ENCODE results near the gene NEK11. TPM values are rescaled to one million over a fixed set of nuclear protein-coding genes. Genes with fewer than 3 reads are reported as not detected.
A peak's percentile ranks its signal among the peaks of the same experiment; 100 is the strongest.

NEK11 gene, protein sequence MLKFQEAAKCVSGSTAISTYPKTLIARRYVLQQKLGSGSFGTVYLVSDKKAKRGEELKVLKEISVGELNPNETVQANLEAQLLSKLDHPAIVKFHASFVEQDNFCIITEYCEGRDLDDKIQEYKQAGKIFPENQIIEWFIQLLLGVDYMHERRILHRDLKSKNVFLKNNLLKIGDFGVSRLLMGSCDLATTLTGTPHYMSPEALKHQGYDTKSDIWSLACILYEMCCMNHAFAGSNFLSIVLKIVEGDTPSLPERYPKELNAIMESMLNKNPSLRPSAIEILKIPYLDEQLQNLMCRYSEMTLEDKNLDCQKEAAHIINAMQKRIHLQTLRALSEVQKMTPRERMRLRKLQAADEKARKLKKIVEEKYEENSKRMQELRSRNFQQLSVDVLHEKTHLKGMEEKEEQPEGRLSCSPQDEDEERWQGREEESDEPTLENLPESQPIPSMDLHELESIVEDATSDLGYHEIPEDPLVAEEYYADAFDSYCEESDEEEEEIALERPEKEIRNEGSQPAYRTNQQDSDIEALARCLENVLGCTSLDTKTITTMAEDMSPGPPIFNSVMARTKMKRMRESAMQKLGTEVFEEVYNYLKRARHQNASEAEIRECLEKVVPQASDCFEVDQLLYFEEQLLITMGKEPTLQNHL
- total RNA-seq (1 to 10 TPM; 7.9 to 9.6 TPM), polyA plus RNA-seq (ENCODE audit: insufficient read length in 6 of 6) (10 to 100 TPM; 11.7 to 22.1 (median 17.4) TPM)
- long read RNA-seq, donor 1, partial matches to known transcripts, result 14 of 14 reads
- long read RNA-seq, donor 1, other reads (novel, unspliced or antisense), result 0 of 14 reads
- long read RNA-seq, donor 2, result 0 reads
- long read RNA-seq, donor 3, partial matches to known transcripts, result 0 of 2 reads
- long read RNA-seq, donor 3, other reads (novel, unspliced or antisense), result 0 of 2 reads
- long read RNA-seq, donor 4, partial matches to known transcripts, result 1 of 3 reads
- long read RNA-seq, donor 4, other reads (novel, unspliced or antisense), result 2 of 3 reads
- long read RNA-seq, donor 5, partial matches to known transcripts, result 0 of 1 reads
- long read RNA-seq, donor 5, other reads (novel, unspliced or antisense), result 0 of 1 reads
- long read RNA-seq, donor 6, partial matches to known transcripts, result 8 of 9 reads
- long read RNA-seq, donor 6, other reads (novel, unspliced or antisense), result 0 of 9 reads
- long read RNA-seq, donor 7, partial matches to known transcripts, result 6 of 6 reads
- long read RNA-seq, donor 7, other reads (novel, unspliced or antisense), result 0 of 6 reads
- long read RNA-seq, donor 8, partial matches to known transcripts, result 7 of 8 reads
- long read RNA-seq, donor 8, other reads (novel, unspliced or antisense), result 0 of 8 reads
- long read RNA-seq, donor 9, result 0 reads
- long read RNA-seq, donor 10, result 0 reads
- long read RNA-seq, donor 11, partial matches to known transcripts, result 15 of 15 reads
- long read RNA-seq, donor 11, other reads (novel, unspliced or antisense), result 0 of 15 reads
- long read RNA-seq, donor 12, partial matches to known transcripts, result 9 of 9 reads
- long read RNA-seq, donor 12, other reads (novel, unspliced or antisense), result 0 of 9 reads

GRCh38 chr3:131026321-131027151 is at the start of gene NEK11, which contains the start of gene ASTE1:
NEK11 (plus strand) TSS chr3:131026877; CDS start chr3:131029709, 2,832 bp downstream.
ASTE1 (minus strand) TSS chr3:131026825; CDS start chr3:131025306, 1,519 bp downstream.
- Histone ChIP-seq H3K27me3 (no peaks in the 10 kb centered on the region), H3K36me3 (no peaks in the 10 kb centered on the region), H3K4me3 (peak within 1 kb of the TSS; percentile 66 to 68), H3K9me3 (no peaks in the 10 kb centered on the region), H3K4me1 (peaks cover 9 to 41% of the 10 kb centered on the region in 2 donors), H3K27ac (peak within 1 kb of the TSS; percentile 91 to 96)
- TF ChIP-seq, protein P1, sequence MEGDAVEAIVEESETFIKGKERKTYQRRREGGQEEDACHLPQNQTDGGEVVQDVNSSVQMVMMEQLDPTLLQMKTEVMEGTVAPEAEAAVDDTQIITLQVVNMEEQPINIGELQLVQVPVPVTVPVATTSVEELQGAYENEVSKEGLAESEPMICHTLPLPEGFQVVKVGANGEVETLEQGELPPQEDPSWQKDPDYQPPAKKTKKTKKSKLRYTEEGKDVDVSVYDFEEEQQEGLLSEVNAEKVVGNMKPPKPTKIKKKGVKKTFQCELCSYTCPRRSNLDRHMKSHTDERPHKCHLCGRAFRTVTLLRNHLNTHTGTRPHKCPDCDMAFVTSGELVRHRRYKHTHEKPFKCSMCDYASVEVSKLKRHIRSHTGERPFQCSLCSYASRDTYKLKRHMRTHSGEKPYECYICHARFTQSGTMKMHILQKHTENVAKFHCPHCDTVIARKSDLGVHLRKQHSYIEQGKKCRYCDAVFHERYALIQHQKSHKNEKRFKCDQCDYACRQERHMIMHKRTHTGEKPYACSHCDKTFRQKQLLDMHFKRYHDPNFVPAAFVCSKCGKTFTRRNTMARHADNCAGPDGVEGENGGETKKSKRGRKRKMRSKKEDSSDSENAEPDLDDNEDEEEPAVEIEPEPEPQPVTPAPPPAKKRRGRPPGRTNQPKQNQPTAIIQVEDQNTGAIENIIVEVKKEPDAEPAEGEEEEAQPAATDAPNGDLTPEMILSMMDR (IDR thresholded peaks at IDR 0.05), result no peak
- intact Hi-C loops (cut with DNase I), result no loop called here
- ATAC-seq, result peak; percentile 99
- peak; percentile 89 to 98 (median 92) for DNase-seq

DNA sequence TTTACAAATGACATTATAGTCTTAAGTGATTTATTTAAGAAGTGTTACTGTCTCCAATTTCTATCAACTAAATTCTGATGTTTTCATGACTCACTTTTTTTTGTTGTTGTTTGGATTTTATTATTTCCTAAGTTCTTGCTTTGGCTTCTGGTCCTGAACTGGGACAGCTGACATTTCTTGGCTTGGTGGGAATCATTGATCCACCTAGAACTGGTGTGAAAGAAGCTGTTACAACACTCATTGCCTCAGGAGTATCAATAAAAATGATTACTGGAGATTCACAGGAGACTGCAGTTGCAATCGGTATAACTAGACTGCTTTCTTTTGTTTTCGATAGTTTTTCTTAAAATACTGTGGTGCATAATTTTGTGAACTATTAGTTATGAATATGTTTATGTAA is 47.6 kb upstream of the NEK11 start:
- intact Hi-C loops (cut with DNase I), result no loop called here
- Histone ChIP-seq H3K36me3 (peaks cover 0 to 31% of the 10 kb centered on the region in 2 donors), H3K4me3 (no peak overlapping the region), H3K27ac (no peak overlapping the region), H3K9me3 (no peaks in the 10 kb centered on the region), H3K4me1 (no peaks in the 10 kb centered on the region), H3K27me3 (no peaks in the 10 kb centered on the region)
- DNase-seq (no peak), ATAC-seq (no peak)
- TF ChIP-seq, protein P1 (IDR thresholded peaks at IDR 0.05), result no peak

DNA sequence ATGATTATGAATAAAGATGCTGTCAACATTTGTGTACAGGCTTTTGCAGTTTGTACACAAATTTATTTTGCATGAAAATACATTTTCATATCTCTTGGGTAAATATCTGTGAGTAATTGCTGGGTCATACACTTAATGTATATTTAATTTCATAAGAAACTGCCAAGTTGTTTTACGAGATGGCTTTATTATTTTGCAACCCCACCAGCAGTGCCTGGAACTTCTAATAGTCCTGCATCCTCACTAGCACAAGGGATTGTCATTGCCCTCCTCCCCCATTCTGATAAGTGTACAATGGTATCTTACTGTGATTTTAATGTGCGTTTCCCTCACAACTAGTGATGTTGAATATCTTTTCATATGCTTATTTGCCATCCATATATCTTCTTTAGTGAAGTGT is 45.2 kb upstream of the NEK11 start:
- peaks cover 0 to 10% of the 10 kb centered on the region in 2 donors for H3K36me3 ChIP-seq
- TF ChIP-seq, protein P1 (IDR thresholded peaks at IDR 0.05), result no peak
- no peak overlapping the region for H3K27ac ChIP-seq
- no peaks in the 10 kb centered on the region for H3K4me1 ChIP-seq
- no peaks in the 10 kb centered on the region for H3K9me3 ChIP-seq
- intact Hi-C loops (cut with DNase I), result no loop called here
- H3K27me3 ChIP-seq, result no peaks in the 10 kb centered on the region
- DNase-seq, result no peak
- no peak overlapping the region for H3K4me3 ChIP-seq
- no peak for ATAC-seq

DNA sequence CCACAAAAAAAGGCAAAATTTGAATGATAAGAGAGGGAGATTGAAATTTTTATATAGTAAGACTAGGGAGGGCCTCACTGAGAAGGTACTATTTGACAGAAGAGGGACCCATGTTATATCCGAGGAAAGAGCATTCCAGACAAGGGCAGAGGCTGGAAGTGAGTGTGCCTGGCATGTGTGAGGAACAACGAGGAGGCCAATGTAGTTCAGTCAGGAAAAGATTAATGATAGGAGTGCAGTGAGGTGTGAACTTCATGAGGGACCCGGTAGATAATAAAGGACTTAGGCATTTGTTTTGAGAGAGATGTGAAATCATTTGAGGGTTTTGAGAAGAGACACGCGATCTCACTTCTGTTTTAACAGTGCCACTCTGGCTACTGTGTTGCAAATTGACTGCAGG is 36.4 kb upstream of the NEK11 start:
- Histone ChIP-seq H3K9me3 (no peaks in the 10 kb centered on the region), H3K27me3 (no peaks in the 10 kb centered on the region), H3K36me3 (peaks cover 0 to 27% of the 10 kb centered on the region in 2 donors), H3K27ac (no peak overlapping the region), H3K4me1 (peaks cover 0 to 3% of the 10 kb centered on the region in 2 donors), H3K4me3 (no peak overlapping the region)
- intact Hi-C loops (cut with DNase I), result no loop called here
- ATAC-seq (no peak), DNase-seq (no peak)
- TF ChIP-seq, protein P1 (IDR thresholded peaks at IDR 0.05), result no peak
